ENCODE measurements around the gene TMEM37. TPM values are rescaled to one million over a fixed set of nuclear protein-coding genes. Genes with fewer than 3 reads are reported as not detected.

The TMEM37 gene
- total RNA-seq, 2 donors from 2014 or later, result 12.0 to 16.2 TPM

DNA sequence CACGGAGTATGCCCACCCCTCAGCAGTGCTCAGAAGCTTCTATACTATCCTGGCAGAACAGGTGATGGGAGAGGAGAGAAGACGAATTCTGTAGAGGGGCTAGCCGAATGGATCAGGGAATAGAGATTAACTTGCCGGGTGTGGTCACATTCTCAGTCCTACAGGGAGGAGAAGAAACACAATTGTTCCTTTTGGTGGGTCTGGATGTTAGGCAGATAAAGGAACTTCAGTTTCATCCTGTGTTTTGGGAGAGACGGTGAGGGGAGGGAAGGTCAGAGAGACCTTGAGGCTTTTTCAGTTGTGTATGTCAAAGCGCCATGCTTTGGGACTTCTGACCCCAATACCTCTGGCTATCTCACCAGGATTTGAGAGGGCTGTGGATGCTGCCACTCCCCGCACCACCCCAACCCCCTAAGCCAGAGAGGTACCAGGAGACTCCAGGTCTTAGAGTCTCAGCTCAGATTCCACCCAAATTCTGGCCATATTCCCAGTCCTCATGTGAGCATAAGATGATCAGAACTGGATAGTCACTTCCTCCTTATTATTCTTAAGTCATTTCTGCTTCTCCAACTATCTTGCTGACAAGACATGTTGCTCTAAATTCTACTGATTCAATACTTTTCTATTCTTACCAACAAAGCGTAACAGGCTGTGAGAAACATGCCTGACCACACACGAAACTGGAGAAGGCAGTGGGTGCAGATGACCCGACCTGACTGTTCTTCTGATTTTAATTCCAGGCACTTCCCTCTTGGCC lies 2.3 kb upstream of the TMEM37 start:
- H3K4me1 ChIP-seq (ENCODE audit: control insufficient read depth, insufficient read depth, low read length), result peaks cover 7% of the 10 kb centered on the region
- no peaks in the 10 kb centered on the region for H3K9me3 ChIP-seq (ENCODE audit: control insufficient read depth, low read length)
- no peak for DNase-seq
- Mint-ChIP-seq H3K9me3 (no peaks in the 10 kb centered on the region), H3K4me1 (peaks cover 72% of the 10 kb centered on the region), H3K36me3 (ENCODE audit: low read depth) (no peaks in the 10 kb centered on the region), H3K27ac (peak overlapping the region; percentile 39), H3K4me3 (no peak overlapping the region), H3K27me3 (ENCODE audit: insufficient read depth) (peaks cover 5% of the 10 kb centered on the region)
- H3K27ac ChIP-seq (ENCODE audit: low read depth, low read length), result no peak overlapping the region
- WGBS, 2 experiments (ENCODE audit: insufficient coverage in 1 of 2, insufficient read length in 1 of 2), result 87 to 90% methylated on average over 5 to 10 of the region's 10 CpGs
- H3K4me3 ChIP-seq (ENCODE audit: low read length), result no peak overlapping the region
- H3K36me3 ChIP-seq (ENCODE audit: control insufficient read depth, insufficient read depth, low read length), result no peaks in the 10 kb centered on the region
- TF ChIP-seq, protein P1, sequence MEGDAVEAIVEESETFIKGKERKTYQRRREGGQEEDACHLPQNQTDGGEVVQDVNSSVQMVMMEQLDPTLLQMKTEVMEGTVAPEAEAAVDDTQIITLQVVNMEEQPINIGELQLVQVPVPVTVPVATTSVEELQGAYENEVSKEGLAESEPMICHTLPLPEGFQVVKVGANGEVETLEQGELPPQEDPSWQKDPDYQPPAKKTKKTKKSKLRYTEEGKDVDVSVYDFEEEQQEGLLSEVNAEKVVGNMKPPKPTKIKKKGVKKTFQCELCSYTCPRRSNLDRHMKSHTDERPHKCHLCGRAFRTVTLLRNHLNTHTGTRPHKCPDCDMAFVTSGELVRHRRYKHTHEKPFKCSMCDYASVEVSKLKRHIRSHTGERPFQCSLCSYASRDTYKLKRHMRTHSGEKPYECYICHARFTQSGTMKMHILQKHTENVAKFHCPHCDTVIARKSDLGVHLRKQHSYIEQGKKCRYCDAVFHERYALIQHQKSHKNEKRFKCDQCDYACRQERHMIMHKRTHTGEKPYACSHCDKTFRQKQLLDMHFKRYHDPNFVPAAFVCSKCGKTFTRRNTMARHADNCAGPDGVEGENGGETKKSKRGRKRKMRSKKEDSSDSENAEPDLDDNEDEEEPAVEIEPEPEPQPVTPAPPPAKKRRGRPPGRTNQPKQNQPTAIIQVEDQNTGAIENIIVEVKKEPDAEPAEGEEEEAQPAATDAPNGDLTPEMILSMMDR (conservative IDR thresholded peaks at IDR 0.05), result no peak
- H3K9ac ChIP-seq (ENCODE audit: extremely low read depth, low read length, poor library complexity, severe bottlenecking), result no peak overlapping the region
- no peaks in the 10 kb centered on the region for H3K27me3 ChIP-seq (ENCODE audit: control insufficient read depth, insufficient read depth, low read length, poor library complexity, severe bottlenecking)

DNA sequence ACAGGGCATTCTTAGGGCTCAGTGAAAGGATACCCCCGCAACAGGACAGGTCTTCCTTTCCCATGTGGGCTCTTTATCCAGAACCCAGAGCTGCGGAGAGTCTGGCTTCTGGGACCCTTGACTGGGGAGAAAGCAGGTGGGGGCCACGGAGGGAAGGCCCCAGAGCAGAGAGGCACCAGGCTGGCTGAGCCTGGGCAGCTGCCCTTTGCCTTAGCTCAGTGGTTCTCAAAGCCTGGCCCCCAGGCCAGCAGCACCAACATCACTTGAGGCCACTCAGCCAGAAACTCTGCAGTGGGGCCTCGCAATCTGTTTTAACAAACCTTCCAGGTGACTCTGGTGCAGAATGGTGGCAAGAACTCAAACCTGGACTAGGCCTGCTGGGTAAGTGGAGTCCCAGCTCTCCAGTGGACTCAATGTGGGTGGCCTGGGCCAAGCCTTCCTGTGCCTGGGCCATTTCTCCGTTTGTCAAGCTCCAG lies 1.6 kb upstream of the TMEM37 start:
- H3K27ac Mint-ChIP-seq, result peak overlapping the region; percentile 15

DNA sequence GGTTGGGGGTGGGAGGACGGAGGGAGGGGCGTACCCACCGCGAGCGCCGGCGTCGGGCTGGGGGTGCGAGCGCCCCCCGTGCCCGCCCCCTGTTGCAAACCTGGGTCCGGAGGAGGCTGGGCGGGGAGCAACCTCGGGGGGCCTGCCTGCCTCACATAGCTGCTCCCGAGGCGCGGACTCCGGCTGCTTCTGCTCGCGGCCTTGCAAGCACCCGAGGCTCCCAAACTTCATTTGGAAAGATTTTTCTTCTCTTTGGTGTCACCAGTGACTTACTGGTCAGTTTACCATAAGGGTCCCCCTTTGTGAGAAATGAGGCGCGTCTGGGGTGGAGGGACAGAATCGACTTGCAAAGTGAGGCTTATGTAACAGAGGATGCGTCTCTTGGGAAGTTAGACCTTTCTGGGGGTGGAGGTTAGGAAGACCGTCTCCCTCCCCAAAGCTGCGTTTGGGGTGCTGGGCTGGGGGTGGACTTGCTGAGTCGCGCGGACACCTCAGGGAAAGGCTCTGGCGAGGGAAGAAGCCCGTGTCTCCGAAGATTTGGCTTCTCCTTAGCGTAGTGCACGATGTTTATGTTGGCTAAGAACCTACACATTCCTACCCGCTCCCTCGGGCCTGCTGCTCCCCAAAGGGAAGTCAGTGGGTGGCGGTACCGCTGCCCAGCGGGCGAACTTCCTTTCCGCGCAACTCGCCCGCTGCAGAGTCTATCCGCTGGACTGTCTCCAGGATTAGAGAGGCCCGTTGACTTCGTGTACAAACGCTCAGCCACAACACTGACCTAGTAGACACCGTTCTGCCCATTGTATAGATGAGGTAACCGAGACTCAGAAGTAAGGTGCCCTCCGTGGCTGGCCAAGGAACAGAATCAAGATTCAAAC lies 559 bp downstream of the TMEM37 start:
- WGBS, 2 experiments (ENCODE audit: insufficient coverage in 1 of 2, insufficient read length in 1 of 2), result 24 to 25% methylated on average over 32 to 53 of the region's 53 CpGs
- peak overlapping the region; percentile 87 for H3K27ac Mint-ChIP-seq

More for the DNA sequence above, 1.6 kb upstream of the TMEM37 start:
- peaks cover 70% of the 10 kb centered on the region for H3K4me1 Mint-ChIP-seq
- H3K9ac ChIP-seq (ENCODE audit: extremely low read depth, low read length, poor library complexity, severe bottlenecking), result no peak overlapping the region
- no peak for DNase-seq
- no peaks in the 10 kb centered on the region for H3K9me3 Mint-ChIP-seq
- TF ChIP-seq, protein P1 (conservative IDR thresholded peaks at IDR 0.05), result no peak
- H3K4me3 ChIP-seq (ENCODE audit: low read length), result no peak overlapping the region
- no peaks in the 10 kb centered on the region for H3K9me3 ChIP-seq (ENCODE audit: control insufficient read depth, low read length)
- no peaks in the 10 kb centered on the region for H3K36me3 Mint-ChIP-seq (ENCODE audit: low read depth)
- H3K36me3 ChIP-seq (ENCODE audit: control insufficient read depth, insufficient read depth, low read length), result no peaks in the 10 kb centered on the region
- H3K27me3 ChIP-seq (ENCODE audit: control insufficient read depth, insufficient read depth, low read length, poor library complexity, severe bottlenecking), result no peaks in the 10 kb centered on the region
- H3K27me3 Mint-ChIP-seq (ENCODE audit: insufficient read depth), result peaks cover 5% of the 10 kb centered on the region
- no peak overlapping the region for H3K27ac ChIP-seq (ENCODE audit: low read depth, low read length)
- WGBS, 2 experiments (ENCODE audit: insufficient coverage in 1 of 2, insufficient read length in 1 of 2), result 88 to 100% methylated on average over 2 to 5 of the region's 5 CpGs
- peaks cover 7% of the 10 kb centered on the region for H3K4me1 ChIP-seq (ENCODE audit: control insufficient read depth, insufficient read depth, low read length)
- H3K4me3 Mint-ChIP-seq, result peak overlapping the region; percentile 75

More for the DNA sequence above, 559 bp downstream of the TMEM37 start:
- peaks cover 7% of the 10 kb centered on the region for H3K4me1 ChIP-seq (ENCODE audit: control insufficient read depth, insufficient read depth, low read length)
- H3K36me3 Mint-ChIP-seq (ENCODE audit: low read depth), result peaks cover 1% of the 10 kb centered on the region
- H3K27me3 ChIP-seq (ENCODE audit: control insufficient read depth, insufficient read depth, low read length, poor library complexity, severe bottlenecking), result no peaks in the 10 kb centered on the region
- no peak overlapping the region for H3K27ac ChIP-seq (ENCODE audit: low read depth, low read length)
- no peak for DNase-seq
- no peaks in the 10 kb centered on the region for H3K9me3 ChIP-seq (ENCODE audit: control insufficient read depth, low read length)
- TF ChIP-seq, protein P1 (conservative IDR thresholded peaks at IDR 0.05), result no peak
- no peaks in the 10 kb centered on the region for H3K36me3 ChIP-seq (ENCODE audit: control insufficient read depth, insufficient read depth, low read length)
- H3K9me3 Mint-ChIP-seq, result no peaks in the 10 kb centered on the region
- H3K4me3 Mint-ChIP-seq, result peak overlapping the region; percentile 75
- peak overlapping the region; percentile 16 for H3K9ac ChIP-seq (ENCODE audit: extremely low read depth, low read length, poor library complexity, severe bottlenecking)
- peak overlapping the region; percentile 69 for H3K4me3 ChIP-seq (ENCODE audit: low read length)
- H3K27me3 Mint-ChIP-seq (ENCODE audit: insufficient read depth), result peaks cover 5% of the 10 kb centered on the region
- H3K4me1 Mint-ChIP-seq, result peaks cover 59% of the 10 kb centered on the region

Data from endodermal cell (in vitro differentiated cells).